IPS-NIHi11 (cell line): ENCODE data around the gene PRDM11.

Experiments used
- DNase-seq: peaks from one replicate; pipeline ENCODE4 v3.0.0; 2012; ENCODE audit warnings: mixed read lengths, low spot score

PRDM11 gene

GRCh38 chr11:45263773-45264172 is 117.3 kb downstream of the PRDM11 start:
- no peak for DNase-seq

GRCh38 chr11:45264839-45265515 is 118.5 kb downstream of the PRDM11 start:
- no peak for DNase-seq

GRCh38 chr11:45265969-45266675 is 119.7 kb downstream of the PRDM11 start:
- DNase-seq, result no peak

GRCh38 chr11:45266676-45267020 is 120.2 kb downstream of the PRDM11 start:
- DNase-seq, result no peak

GRCh38 chr11:45267052-45267451 is 120.6 kb downstream of the PRDM11 start:
- DNase-seq, result peak; percentile 88

GRCh38 chr11:45267652-45268299 is 121.3 kb downstream of the PRDM11 start:
- no peak for DNase-seq

GRCh38 chr11:45269678-45270077 is 123.2 kb downstream of the PRDM11 start:
- DNase-seq, result no peak

- DNase-seq, result no peak
These were observed 124.7 kb downstream of the PRDM11 start for GRCh38 chr11:45270946-45271716.

- DNase-seq, result no peak
These were observed 126.3 kb downstream of the PRDM11 start for GRCh38 chr11:45272701-45273100.

- DNase-seq, result no peak
These were observed 127.1 kb downstream of the PRDM11 start for GRCh38 chr11:45273509-45273908.

GRCh38 chr11:45274206-45274605 is 127.8 kb downstream of the PRDM11 start:
- DNase-seq, result no peak

GRCh38 chr11:45275828-45276227 is 129.4 kb downstream of the PRDM11 start:
- DNase-seq, result no peak

- DNase-seq, result no peak
These were observed 132.3 kb downstream of the PRDM11 start for GRCh38 chr11:45278714-45279113.

GRCh38 chr11:45279645-45280044 is 133.2 kb downstream of the PRDM11 start:
- no peak for DNase-seq

- DNase-seq, result no peak
These were observed 134.0 kb downstream of the PRDM11 start for GRCh38 chr11:45280449-45280848.

GRCh38 chr11:45282081-45282480 is 135.6 kb downstream of the PRDM11 start:
- peak; percentile 27 for DNase-seq
